Activated CD4-positive, alpha-beta T cell treated with anti-CD3 and anti-CD28 coated beads, Interleukin-2, amount 50 U/mL, for 16 hours (primary cell): Measurements from ENCODE around the gene HERC5.
"Not testable (repeated sequence)": the region's sequence is repeated elsewhere in the genome, so short reads cannot be mapped to it uniquely, and the experiment has no call there.

Source experiments
- DNase-seq: peaks from one replicate; pipeline ENCODE4 v3.0.0-alpha.2; 2020

Gene HERC5

DNA sequence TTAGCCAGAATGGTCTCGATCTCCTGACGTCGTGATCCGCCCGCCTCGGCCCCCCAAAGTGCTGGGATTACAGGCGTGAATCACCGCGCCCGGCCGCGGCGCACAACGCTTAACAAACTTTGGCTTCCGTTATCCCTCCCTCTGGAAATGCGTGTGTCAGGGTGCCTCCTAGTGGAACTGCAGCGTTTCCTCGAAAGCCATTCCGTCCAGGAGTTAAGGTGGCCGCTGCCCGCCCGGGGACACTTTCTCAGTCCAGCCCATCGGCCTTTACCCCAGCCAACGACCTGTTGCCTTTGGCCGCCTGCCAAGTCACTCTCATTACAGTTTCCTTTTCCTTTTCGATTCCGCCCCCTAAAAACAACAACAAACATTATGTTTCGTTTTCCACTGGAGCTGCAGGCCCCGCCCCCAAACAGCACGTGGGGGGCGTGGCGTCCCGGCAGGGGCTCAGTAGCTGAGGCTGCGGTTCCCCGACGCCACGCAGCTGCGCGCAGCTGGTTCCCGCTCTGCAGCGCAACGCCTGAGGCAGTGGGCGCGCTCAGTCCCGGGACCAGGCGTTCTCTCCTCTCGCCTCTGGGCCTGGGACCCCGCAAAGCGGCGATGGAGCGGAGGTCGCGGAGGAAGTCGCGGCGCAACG, at the start of gene HERC5:
HERC5 (plus strand) TSS at position 450 of the 637 bp plus-strand sequence; CDS start at position 601, 151 bp downstream.
- DNase-seq: peak; percentile 93

DNA sequence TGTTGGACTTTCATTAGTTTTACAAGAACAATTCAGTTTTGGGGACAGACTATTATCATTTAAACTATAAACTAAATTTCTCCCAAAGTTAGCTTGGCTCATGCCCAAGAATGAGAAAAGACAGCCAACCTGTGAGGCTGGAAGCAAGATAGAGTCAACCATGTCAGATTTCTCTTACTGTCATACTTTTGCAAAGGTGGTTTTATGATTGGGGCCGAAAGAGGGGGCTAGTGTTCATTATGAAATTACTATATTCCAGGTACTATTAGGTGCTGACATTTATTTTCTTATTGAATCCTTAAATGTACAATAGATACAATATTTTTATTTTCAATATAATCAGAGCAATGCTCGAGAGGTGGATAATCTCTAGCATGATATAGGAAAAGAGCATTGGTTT, 47.7 kb upstream of the HERC5 start:
- DNase-seq: no peak

DNA sequence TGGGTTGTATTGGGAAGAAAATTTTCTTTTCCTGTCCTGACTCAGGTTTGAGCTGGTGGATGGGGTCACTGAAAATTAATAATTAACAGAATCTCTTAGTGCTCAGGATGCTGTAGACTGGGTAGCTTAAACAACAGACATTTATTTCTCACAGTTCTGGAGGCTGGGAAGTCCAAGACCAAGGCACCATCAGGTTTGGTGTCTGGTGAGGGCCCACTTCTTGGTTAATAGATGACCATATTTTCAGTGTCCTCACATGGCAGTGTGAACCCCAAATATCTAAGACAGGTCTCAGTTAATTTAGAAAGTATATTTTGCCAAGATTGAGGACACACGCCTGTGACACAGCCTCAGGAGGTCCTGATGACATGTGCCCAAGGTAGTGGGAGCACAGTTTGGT, 47.1 kb upstream of the HERC5 start:
- no peak for DNase-seq

DNA sequence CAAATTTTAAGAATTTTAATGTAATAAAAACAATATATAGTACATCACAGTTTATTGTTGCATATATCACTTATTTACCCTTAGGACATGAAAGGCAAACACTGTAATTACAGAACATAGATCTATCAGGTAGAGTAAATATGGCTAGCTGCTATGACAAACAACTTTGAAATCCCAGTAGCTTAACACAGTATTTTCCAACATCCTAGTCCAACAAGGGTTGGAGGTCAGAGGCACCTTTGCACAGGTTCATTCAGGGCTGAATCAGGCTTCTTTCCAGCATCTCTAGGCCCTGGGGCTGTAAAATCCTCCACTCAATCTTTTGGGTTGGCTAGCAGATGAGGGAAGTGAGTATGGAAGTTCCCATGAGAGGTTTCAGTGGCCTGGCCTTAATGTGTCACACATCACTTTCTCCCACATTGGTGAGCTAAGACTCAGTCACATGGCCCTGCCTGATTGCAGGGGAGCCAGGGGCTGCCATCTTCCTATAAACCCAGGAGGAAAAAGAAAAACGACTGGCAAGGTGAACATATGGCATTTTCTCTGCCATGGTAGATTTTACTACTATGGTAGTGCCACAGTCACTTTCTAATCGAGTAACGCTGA, 45.3 kb upstream of the HERC5 start:
- no peak for DNase-seq

DNA sequence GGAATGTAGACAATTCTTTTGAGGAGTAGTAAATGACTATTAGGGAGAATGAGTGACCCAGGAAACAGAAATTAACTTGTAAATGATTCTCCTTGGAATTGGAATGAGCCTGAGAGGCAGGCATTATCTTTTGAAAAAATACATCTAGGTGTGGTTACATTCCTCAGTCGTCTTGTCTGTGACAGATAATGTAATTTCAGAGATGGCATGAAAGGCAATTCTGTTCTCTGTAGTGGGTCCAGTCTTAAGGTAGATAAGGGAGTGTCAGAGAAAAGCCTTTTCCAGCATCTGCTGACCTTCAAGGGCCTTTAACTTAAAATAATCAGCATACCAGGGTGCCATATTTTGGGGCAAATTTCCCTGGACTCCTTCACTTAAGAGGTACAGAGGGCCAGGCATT, 43.1 kb upstream of the HERC5 start:
- no peak for DNase-seq

DNA sequence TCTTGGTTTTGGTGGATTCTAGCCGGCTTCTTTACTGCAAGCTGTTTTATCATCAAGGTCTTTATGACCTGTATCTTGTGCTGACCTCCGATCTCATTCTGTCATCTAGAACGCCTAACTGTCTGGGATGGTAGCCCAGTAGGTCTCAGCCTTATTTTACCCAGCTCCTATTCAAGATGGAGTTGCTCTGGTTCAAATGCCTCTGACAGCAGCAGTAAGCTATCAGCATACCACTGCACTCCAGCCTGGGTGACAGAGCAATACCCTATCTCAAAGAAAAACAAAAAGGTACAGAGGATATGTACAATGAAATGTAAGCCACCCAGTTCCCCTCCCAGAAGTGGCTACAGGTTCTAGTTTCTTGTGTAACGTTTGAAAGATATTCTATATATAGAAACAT, 42.2 kb upstream of the HERC5 start:
- no peak for DNase-seq

DNA sequence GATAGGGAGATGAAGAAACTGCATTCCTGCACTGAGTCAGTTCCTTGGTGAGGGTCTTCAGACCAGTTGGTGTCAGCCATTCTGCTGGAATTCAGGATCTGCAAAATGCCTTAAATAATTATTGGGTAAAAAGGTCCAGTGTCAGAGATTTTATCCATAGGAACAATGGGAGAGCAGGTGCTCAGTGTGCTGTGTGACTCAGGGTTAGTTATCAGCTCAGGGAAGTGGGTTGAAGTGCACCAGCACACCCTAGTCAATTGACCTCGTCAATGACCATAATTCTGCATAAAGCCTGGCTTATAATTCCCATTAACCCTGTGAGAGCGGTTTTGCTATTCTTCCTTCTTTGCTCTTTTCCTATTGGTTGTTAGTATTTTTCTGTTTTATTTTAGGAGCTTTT, 40.9 kb upstream of the HERC5 start:
- DNase-seq: no peak

DNA sequence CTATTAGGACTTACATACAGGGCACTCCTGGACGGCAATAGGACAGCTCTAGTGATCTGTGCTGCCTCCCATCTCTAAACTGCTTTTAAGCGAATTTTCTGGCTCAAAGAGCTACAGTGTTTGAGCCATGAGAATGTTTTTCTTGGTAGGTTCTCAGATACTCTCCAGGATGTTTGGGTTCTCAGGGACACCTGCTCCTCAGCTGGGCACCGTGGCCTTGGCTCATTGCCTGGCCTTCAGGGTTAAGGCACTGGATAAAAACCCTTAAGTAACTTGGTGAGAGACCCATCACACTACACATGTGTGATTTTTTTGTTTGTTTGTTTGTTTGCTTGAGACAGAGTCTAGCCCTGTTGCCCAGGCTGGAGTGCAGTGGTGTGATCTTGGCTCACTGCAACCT, 38.5 kb upstream of the HERC5 start:
- no peak for DNase-seq

DNA sequence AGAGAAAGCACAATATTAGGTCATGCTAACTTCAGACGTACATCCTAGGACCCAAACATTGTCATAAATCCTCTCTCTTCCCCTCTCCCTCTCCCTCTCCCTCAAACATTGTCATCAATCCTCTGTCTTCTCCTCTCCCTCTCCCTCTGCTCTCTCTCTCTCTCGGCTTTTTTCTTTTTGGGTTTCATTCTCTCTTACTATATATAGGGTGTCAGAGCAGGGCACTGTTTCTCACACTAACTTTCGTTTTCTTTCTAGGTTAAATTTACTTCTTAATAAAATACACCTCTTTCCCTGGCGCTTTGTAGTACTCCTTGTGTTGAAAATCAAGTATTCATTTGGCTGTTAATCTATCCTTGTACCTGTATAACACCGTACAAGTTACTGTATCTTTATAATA, 37.0 kb upstream of the HERC5 start:
- DNase-seq: no peak

DNA sequence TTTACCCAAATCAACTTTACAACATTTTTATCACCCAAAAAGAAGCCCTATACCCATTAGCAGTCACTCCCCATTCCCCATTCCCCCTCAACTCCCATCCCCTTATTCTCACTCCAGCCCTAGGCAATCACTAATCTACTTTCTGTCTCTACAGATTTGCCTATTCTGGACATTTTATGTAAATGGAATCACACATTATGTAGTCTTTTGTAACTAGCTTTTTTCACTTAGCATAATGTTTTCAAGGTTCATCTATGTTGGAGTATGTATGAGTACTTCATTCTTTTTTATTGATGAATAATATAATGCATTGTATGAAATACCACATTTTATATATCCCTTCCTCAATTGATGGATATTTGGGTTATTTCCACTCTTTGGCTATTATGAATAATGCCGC, 36.1 kb upstream of the HERC5 start:
- no peak for DNase-seq

DNA sequence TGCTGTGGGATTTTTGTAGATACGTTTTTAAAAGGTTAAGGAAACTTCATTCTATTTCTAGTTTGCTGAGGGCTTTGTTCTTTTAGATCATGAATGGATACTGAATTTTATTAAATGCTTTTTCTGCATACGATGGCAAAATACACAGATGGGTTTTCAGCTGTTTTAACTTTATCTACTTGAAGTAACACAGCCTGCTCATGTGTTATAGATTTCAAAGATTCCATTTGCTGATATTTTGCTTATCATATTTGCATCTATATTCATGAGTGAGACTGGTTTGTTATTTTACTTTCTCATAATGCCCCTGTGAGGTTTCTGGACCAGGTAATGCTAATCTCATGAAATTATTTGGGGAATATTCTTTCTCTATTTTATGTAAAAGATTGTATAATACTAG, 34.5 kb upstream of the HERC5 start:
- DNase-seq: no peak

DNA sequence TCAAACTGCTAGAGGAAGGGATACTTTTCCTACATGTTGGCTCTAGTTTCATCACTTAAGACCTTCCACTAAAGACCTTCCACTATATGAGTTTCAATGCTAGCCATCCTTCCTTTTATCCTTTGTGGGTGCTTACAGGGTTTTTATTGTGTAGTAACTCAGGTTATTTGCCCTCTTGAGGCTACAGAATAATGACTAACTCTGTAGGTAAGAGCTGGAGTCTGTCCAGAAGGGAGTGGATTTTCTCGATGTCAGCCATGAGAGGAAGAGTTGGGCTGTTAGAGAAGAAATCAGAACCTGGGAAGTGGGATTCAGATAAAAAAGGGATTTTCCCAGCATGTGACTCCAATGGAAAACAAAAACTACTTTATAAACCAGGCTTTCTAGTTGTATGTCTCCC, 27.5 kb upstream of the HERC5 start:
- DNase-seq: no peak

DNA sequence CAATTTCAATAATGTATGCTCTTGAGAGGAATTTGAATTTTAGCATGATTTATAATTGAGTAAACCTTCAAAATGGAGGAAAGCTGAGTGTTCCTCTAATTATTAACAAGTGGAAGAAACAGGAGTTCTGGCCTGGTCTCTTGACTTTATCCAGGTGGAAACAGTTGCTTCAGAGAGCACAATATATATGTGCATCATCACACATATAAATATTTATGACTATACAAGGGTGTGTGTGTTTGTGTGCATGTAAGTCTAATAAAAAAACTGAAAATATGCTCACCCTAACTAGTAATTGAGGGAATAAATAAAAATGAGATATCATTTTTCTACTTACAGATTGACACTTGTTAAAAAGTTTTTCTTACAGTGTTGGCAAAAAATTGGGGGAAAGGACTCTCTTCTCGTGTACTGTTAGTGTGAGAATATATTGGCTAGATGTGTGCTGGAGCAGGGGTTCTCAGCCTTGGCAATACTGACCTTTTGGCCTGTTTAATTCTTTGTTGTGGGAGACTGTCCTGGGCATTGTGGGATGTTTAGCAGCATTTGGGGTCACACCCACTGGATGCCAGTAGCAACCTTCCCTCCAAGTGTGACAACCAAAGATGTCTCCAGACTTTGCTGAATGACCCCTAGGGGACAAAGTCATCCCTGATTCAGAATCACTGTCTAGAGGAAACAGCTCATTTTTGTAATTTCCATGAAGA, 20.8 kb upstream of the HERC5 start:
- DNase-seq: no peak

DNA sequence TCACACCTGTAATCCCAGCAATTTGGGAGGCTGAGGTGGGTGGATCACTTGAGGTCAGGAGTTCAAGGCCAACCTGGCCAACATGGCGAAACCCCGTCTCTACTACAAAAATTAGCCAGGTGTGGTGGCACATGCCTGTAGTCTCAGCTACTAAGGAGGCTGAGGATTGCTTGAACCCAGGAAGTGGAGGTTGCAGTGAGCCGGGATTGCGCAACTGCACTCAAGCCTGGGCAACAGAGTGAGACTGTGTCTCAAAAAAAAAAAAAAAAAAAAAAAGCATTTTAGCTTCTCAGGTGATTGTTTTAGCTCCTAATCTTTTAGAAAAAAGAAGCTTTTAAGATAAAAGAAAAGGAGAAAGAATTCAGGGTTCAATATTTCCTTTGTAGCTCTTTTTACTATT, 19.0 kb upstream of the HERC5 start:
- DNase-seq: not testable (repeated sequence)

DNA sequence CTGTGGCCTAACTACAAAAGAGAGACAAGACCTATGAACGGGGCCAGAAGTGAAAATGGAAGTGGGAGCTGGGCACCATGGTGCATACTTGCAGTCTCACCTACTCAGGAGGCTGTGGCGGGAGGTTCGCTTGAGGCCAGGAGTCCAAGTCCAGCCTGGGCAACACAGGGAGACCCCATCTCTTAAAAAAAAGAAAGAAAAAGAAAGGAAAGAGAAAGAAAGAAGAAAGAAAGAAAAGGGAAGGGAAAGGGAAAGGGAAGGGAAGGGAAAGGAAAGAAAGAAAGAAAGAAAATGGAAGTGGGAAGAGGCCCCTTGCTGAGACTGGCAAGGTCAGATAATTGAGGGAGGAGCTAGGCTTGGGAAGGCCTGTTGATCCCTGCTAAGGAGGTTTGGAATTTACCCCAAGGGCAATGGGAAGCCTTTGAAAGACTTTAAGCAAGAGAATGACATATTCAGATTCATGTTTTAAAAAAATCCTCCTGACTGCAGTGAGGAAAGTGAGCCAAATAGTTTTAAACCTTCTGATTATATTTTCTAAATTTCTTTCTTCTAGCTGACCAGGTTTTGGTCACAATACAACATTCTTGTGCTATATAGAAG, 17.7 kb upstream of the HERC5 start:
- DNase-seq: no peak

DNA sequence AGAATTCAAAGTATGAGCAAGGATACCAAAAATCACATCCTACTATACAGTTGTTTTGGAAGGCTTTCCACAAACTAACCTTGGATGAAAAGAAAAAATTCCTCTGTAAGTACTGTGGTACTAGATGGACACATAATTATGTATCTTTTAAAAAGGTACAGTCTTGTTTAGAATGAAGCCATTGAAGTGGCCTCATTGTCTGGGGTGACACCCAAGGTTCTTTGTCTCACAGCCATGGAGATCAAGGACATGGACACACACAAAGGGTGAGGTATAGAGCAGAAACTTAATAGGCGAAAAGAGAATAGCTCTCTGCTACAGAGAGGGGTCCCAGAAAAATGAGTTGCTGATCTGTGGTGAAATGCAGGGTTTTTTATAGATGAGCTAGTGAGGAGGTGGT, 16.8 kb upstream of the HERC5 start:
- DNase-seq: no peak

DNA sequence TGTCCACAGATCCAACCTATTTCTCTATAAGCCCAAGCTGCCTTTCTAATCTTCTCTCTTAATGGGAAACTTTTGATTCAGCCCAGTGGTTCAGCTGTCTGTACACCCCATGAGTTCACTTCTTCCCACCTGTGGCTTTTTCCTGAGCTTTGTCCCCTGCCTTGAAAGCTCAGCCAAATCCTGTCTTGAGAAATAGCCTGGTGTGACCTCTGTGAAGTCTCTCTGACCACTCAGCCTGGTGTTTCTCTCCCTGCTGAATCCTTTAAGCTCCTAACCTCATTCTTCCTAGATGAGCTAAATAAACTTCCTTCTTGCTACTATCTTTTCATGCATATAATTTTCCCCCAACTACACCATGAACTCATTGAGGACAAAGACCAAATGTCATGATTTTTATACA, 15.2 kb upstream of the HERC5 start:
- no peak for DNase-seq

DNA sequence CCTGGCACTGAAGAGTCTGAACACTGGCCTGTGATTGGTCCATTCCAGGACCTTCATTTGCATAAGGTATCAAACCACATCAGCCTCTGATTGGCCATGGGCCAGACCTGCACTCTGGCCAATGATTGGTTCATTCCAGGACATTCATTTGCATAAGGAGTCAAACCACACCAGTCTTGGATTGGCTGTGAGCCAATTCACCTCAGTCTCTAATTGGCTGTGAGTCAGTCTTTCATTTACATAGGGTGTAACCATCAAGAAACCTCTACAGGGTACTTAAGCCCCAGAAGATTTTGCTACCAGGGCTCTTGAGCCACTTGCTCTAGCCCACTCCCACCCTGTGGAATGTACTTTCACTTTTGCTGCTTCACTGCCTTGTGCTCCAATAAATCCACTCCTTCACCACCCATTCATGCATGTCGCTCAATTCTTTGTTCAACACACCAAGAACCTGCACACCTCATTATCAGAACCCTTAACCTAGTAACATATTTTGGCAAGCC, 14.2 kb upstream of the HERC5 start:
- DNase-seq: no peak

DNA sequence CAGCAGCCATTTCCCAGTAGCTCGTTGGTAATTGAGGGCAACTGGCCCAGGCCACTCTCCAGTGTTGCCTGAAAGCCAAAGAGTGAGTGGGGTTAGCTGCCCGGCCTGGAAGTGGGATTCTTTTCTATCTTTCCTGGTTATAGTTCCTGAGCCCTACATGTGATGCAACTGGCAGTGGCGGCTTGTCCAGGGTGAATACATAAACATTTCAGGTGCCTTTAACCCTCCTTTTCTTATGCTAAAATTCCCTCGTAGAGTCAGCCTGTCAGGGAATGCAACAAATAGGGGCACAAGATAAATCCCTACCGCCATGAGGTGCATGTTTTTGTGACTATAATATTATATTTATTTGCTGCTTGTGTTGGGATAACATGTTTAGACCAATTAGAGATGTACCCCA, 13.4 kb upstream of the HERC5 start:
- no peak for DNase-seq

DNA sequence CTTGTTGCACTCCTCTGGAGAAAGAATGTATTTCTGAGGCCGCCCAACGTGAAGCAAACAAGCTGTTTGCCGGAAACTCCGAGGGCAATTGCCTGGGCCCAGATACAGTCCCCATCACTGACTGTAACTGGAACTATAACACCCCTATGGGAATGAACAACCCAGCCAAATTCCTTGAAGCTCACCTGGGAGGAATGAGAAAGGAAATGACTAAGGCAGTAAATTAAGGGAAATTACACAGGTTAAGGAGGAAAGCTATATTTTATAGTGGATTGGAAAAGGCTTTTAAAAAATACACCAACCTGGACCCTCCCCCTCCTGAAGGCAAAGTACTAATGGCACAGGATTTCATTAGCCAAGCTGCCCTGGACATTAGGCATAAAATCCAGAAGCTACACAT, 11.7 kb upstream of the HERC5 start:
- no peak for DNase-seq

DNA sequence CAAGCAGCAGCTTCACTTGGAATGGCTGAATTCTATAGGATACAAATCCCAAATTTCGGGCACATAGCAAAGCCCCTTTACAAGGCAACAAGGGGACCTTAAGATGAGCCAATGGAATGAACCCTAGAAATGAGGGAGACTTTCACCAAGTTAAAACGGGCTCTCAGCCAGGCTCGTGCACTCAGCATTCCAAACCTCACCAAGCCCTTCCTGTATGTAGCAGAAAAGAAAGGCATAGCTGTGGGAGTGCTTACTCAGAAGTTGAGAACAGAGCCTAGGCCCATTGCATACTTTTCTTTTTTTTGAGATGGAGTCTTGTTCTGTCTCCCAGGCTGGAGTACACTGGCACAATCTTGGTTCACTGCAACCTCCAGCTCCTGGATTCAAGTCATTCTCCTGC, 10.8 kb upstream of the HERC5 start:
- DNase-seq: no peak

DNA sequence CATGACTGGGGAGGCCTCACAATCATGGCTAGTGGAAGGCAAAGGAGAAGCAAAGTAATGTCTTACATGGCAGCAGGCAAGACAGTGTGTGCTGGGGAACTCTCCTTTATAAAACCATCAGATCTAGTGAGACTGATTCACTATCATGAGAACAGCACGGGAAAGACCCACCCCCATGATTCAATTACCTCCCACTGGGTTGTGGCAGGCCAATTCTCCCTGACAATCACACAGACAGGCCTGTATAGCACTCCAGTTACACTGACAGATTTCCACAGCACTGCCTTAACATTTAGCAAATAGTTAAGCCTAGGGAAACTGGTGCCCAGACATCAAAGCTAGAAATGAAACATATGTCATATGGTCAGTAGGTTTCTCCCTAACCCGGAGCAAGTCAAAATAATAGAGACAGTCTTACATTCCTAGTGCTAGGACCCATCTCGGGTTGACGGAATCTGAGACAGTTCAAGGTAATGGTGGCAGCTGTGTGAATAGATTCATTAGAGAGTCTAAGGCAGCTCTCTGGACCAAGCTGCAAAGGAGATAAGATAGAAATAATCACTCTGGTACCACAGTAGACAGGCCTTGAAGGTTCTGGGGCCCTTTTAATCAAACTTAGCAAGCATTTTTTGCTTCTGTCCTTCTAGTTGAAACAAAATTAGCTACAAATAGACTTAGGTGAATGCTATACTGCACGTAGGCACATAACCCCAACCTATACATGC, 9.4 kb upstream of the HERC5 start:
- DNase-seq: no peak

DNA sequence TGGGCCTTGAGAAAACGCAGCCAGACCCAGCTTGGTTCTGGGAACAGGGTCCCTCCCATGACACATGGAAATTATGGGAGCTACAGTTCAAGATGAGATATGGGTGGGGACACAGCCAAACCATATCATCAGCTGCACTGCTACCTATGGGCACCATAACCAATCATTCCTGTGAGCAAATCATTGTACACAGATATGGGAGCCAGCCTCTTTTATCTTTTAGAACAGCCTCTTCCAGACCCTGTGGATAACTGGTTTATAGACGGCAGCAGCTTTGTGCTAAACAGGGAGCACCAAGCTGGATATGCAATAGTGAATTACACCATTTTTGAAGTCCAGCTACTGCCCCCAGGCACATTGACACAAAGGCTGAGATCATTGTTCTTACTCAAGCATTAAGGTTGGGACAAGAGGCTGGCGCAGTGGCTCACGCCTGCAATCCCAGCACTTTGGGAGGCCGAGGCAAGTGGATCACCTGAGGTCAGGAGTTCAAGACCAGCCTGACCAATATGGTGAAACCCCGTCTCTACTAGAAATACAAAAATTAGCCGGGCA, 8.6 kb upstream of the HERC5 start:
- not testable (repeated sequence) for DNase-seq
